ENCODE data around the gene TMUB1.
A peak's percentile ranks its signal among the peaks of the same experiment; 100 is the strongest.

TMUB1 gene

DNA sequence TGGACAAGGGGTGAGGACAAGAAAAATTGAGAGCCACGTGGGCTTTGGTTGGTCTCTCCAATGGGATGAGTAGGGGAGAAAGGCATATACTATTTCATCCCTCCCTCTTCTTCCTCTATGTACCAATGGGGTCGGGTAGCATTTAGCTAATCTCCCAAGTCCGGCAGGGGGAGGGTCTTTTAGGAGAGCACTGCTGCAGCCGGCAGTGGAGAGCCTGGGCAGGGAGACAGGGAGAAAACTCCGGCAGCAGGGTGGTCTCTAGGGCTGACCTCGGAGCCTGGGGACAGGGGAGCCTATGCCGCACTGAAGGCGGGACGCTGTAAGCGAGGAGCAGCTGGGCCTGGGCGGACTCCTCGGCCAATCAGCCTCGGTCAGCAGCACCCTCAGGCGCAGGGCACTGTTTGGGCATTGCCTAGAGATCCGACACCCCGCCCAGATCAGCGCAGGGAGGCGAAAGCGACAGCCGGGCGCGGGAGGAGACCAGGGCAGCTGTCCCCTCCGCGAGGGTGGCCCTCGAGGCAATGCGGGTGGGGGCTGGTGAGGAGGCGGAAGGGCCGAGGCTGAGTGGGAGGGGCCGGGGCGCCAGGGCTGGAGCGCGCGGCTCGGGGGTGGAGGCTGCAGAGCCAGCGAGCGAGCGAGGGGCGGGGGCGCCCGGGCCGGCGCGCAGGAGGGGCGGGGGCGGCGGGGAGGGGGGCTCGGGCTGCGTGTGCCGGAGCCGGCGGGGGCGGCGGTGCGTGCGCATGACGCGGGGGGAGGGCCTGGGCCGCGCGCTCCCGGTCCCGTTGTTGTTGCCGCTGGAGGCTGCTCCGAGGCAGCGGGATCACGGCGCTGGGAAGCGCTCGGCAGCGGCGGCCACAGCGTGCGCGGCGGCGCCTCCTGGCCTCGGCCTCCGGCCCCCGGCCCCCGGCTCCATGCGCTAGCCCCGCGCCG lies 2.7 kb upstream of the TMUB1 start, which contains the start of gene AGAP3:
AGAP3 (plus strand) TSS at position 785 of the 930 bp plus-strand sequence. CDS start 267 bp downstream, outside the sequence.
- Histone ChIP-seq H3K27ac (ENCODE audit: low read length) (peak within 1 kb of the TSS; percentile 33), H3K27me3 (ENCODE audit: low read depth, low read length) (no peaks in the 10 kb centered on the region), H3K4me1 (ENCODE audit: low read length) (peaks cover 40% of the 10 kb centered on the region)

DNA sequence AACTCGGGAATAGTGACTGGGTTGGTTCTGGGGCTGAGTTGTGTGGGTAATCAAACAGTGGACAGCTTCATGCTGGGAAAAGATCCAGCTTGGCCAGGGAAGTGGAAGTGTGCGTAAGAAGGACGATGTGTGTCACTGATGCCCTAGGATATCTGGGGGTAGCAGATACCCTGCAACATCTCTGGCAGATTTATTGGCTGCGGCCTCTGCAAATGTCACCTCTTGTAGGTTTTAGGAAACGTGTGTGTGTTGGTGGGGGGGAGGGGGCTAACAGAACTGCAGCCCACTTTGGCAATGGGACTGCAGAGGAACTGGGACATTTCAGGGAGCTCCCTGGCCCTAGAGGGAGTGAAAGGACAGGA lies 2.0 kb upstream of the TMUB1 start:
- Histone ChIP-seq H3K9me3 (ENCODE audit: insufficient read depth, low read length) (no peaks in the 10 kb centered on the region), H3K27ac (ENCODE audit: low read length) (no peak overlapping the region), H4K20me1 (ENCODE audit: insufficient read depth, low read length) (peaks cover 11% of the 10 kb centered on the region; the same call in 1 of the 2 replicates), H2AFZ (ENCODE audit: low read depth, low read length) (no peak overlapping the region), H3K4me1 (ENCODE audit: low read length) (peaks cover 40% of the 10 kb centered on the region), H3K27me3 (ENCODE audit: low read depth, low read length) (no peaks in the 10 kb centered on the region), H3K4me3 (ENCODE audit: low read length) (peak overlapping the region; percentile 89), H3K4me2 (ENCODE audit: low read length) (peak overlapping the region; percentile 99), H3K79me2 (ENCODE audit: low read length) (peaks cover 59% of the 10 kb centered on the region), H3K9ac (ENCODE audit: low read length) (peak overlapping the region; percentile 87), H3K36me3 (replicated peaks; ENCODE audit: low read depth, low read length) (peaks cover 6% of the 10 kb centered on the region)
- no peak for TF ChIP-seq EZH2phosphoT487 (IDR thresholded peaks at IDR 0.05; ENCODE audit: low read depth)
- TF ChIP-seq CTCF (IDR thresholded peaks at IDR 0.05; ENCODE audit: low read depth, low read length) = no peak

More for the DNA sequence above, 2.7 kb upstream of the TMUB1 start, which contains the start of gene AGAP3:
- Histone ChIP-seq H3K36me3 (replicated peaks; ENCODE audit: low read depth, low read length) (peaks cover 6% of the 10 kb centered on the region), H3K4me2 (ENCODE audit: low read length) (peak within 1 kb of the TSS; percentile 99), H2AFZ (ENCODE audit: low read depth, low read length) (peak within 1 kb of the TSS; percentile 87; the same call in 1 of the 2 replicates), H3K9ac (ENCODE audit: low read length) (peak within 1 kb of the TSS; percentile 94), H4K20me1 (ENCODE audit: insufficient read depth, low read length) (peaks cover 13% of the 10 kb centered on the region), H3K4me3 (ENCODE audit: low read length) (peak within 1 kb of the TSS; percentile 93), H3K9me3 (ENCODE audit: insufficient read depth, low read length) (no peaks in the 10 kb centered on the region), H3K79me2 (ENCODE audit: low read length) (peaks cover 61% of the 10 kb centered on the region)
- no peak for TF ChIP-seq CTCF (IDR thresholded peaks at IDR 0.05; ENCODE audit: low read depth, low read length)
- no peak for TF ChIP-seq EZH2phosphoT487 (IDR thresholded peaks at IDR 0.05; ENCODE audit: low read depth)

DNA sequence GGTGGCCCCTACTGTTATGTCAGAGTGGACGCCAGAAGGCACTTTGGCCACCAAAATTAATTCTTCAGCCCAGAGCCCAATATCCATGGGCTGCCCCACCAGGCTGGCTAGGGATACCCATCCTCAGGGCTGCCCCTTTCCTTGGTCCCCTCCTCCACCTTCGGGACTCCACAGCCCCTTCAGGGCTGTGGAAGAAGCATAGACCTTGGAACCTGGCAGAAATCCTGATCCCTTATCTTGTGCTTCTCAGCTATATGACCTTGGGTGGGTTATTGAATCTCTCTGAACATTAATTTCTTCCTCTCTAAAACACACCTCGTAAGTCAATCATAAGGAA lies 499 bp upstream of the TMUB1 start:
- H3K4me2 ChIP-seq (ENCODE audit: low read length) = peak overlapping the region; percentile 88
- no peaks in the 10 kb centered on the region for H3K27me3 ChIP-seq (ENCODE audit: low read depth, low read length)
- H4K20me1 ChIP-seq (ENCODE audit: insufficient read depth, low read length) = peaks cover 3% of the 10 kb centered on the region; the same call in 1 of the 2 replicates
- H3K4me1 ChIP-seq (ENCODE audit: low read length) = peaks cover 51% of the 10 kb centered on the region
- H3K4me3 ChIP-seq (ENCODE audit: low read length) = peak overlapping the region; percentile 93
- peaks cover 59% of the 10 kb centered on the region for H3K79me2 ChIP-seq (ENCODE audit: low read length)
- H3K27ac ChIP-seq (ENCODE audit: low read length) = no peak overlapping the region
- TF ChIP-seq CTCF (IDR thresholded peaks at IDR 0.05; ENCODE audit: low read depth, low read length) (no peak), EZH2phosphoT487 (IDR thresholded peaks at IDR 0.05; ENCODE audit: low read depth) (no peak)
- H3K9me3 ChIP-seq (ENCODE audit: insufficient read depth, low read length) = no peaks in the 10 kb centered on the region
- 0 out of 2 replicates have a peak overlapping the region, but pooled peaks have one; percentile 54 for H2AFZ ChIP-seq (ENCODE audit: low read depth, low read length)
- peaks cover 4% of the 10 kb centered on the region for H3K36me3 ChIP-seq (replicated peaks; ENCODE audit: low read depth, low read length)
- peak overlapping the region; percentile 89 for H3K9ac ChIP-seq (ENCODE audit: low read length)

All from OCI-LY3 (cell line).